Heart left ventricle (tissue), 13 donors: Measurements from ENCODE around the gene FRG2C.
"Not testable (repeated sequence)": the region's sequence is repeated elsewhere in the genome, so short reads cannot be mapped to it uniquely, and the experiment has no call there.

Source experiments
- POLR2A ChIP-seq, 2 donors: fragments of 450-650 bp; IDR thresholded peaks; one replicate each; pipeline ENCODE4 v1.6.1; 2017; ENCODE audit warnings: antibody characterized with exemption in 2 of 2, mild to moderate bottlenecking in 2 of 2, moderate library complexity in 2 of 2
- TF ChIP-seq, protein P1 (sequence below), 12 donors: fragments of 200-600 bp; sonication (generic) in 4 of 12; IDR thresholded peaks; one replicate each; pipeline versions ENCODE4 v1.5.0 to v1.8.0; 2018 to 2022; ENCODE audit warnings: antibody characterized with exemption in 12 of 12, mild to moderate bottlenecking in 5 of 12
- donor health status: ischemic (EF 13 %, LVEDD 7.1; RV severe dilation, severe dysfunction).
- donor health status: DM: no; HTN: yes; CAD: no.
- donor health status: DM: no; HTN: no; CAD: no.
- donor health status: ischemic (EF 25% LVEDD 6.9; RV normal size, moderate dysfunction).
- donor health status: ischemic (EF 25% LVEDD 5.7; RV mildly dilated, moderate dysfunction).
- donor health status: ischemic (EF 35%, LVEDD 5.7; RV mildly dilated, moderate dysfunction).
- donor health status: nonischemic (EF 11% LVEDD 7.7; RV severe dilation, severe dysfunction).
- donor health status: DM: yes; HTN: yes; CAD: no.
- donor health status: PGD.
- donor health status: ischemic (EF 29% LVEDD 5.4; RV normal size, mild dysfunction).
- donor health status: nonischemic (EF 23%, LVEDD 6.1; RV moderate dilation, normal function).

- not testable (repeated sequence) for TF ChIP-seq POLR2A (IDR thresholded peaks at IDR 0.05)
- TF ChIP-seq, protein P1, sequence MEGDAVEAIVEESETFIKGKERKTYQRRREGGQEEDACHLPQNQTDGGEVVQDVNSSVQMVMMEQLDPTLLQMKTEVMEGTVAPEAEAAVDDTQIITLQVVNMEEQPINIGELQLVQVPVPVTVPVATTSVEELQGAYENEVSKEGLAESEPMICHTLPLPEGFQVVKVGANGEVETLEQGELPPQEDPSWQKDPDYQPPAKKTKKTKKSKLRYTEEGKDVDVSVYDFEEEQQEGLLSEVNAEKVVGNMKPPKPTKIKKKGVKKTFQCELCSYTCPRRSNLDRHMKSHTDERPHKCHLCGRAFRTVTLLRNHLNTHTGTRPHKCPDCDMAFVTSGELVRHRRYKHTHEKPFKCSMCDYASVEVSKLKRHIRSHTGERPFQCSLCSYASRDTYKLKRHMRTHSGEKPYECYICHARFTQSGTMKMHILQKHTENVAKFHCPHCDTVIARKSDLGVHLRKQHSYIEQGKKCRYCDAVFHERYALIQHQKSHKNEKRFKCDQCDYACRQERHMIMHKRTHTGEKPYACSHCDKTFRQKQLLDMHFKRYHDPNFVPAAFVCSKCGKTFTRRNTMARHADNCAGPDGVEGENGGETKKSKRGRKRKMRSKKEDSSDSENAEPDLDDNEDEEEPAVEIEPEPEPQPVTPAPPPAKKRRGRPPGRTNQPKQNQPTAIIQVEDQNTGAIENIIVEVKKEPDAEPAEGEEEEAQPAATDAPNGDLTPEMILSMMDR (IDR thresholded peaks at IDR 0.05), result not testable (repeated sequence)
Observed at GRCh38 chr3:75655956-75656355, 8.2 kb upstream of the FRG2C start.
